HFF-Myc (cell line): ENCODE measurements around the gene BRI3BP.

Experiments used
- DNase-seq: peaks from one replicate; pipeline ENCODE4 v3.0.0-alpha.2; 2011; ENCODE audit warnings: low read depth; ENCODE audit errors: extremely low read depth
- H3K4me3 ChIP-seq: replicated peaks from 2 replicates; pipeline ENCODE4 v1.5.1; 2011; ENCODE audit warnings: low read depth, mild to moderate bottlenecking, control low read depth, low read length
- CTCF ChIP-seq: IDR thresholded peaks from 2 replicates; pipeline ENCODE4 v1.5.1; 2012; ENCODE audit warnings: mild to moderate bottlenecking, low read depth, low read length, control low read depth; ENCODE audit errors: missing control alignments

Gene BRI3BP

GRCh38 chr12:124952295-124952694 is 41.1 kb upstream of the BRI3BP start:
- H3K4me3 ChIP-seq: no peak overlapping the region
- TF ChIP-seq CTCF: no peak
- no peak for DNase-seq

GRCh38 chr12:124952801-124953200 is 40.6 kb upstream of the BRI3BP start:
- TF ChIP-seq CTCF: no peak
- H3K4me3 ChIP-seq: no peak overlapping the region
- DNase-seq: no peak

GRCh38 chr12:124953689-124954405 is 39.6 kb upstream of the BRI3BP start:
- DNase-seq: no peak
- TF ChIP-seq CTCF: no peak
- no peak overlapping the region for H3K4me3 ChIP-seq

GRCh38 chr12:124954771-124955170 is 38.7 kb upstream of the BRI3BP start:
- no peak for TF ChIP-seq CTCF
- no peak overlapping the region for H3K4me3 ChIP-seq
- DNase-seq: no peak

- DNase-seq: no peak
- no peak for TF ChIP-seq CTCF
Measured at GRCh38 chr12:124956571-124956970, 36.9 kb upstream of the BRI3BP start.

GRCh38 chr12:124961055-124961454 is 32.4 kb upstream of the BRI3BP start:
- no peak for TF ChIP-seq CTCF
- H3K4me3 ChIP-seq: no peak overlapping the region

More at GRCh38 chr12:124956571-124956970, 36.9 kb upstream of the BRI3BP start:
- no peak overlapping the region for H3K4me3 ChIP-seq

GRCh38 chr12:124963211-124963610 is 30.2 kb upstream of the BRI3BP start:
- TF ChIP-seq CTCF: no peak
- DNase-seq: no peak

More at GRCh38 chr12:124961055-124961454, 32.4 kb upstream of the BRI3BP start:
- DNase-seq: no peak

More at GRCh38 chr12:124963211-124963610, 30.2 kb upstream of the BRI3BP start:
- H3K4me3 ChIP-seq: no peak overlapping the region
